ENCODE measurements around the gene FUT4. TPM values are rescaled to one million over a fixed set of nuclear protein-coding genes. Genes with fewer than 3 reads are reported as not detected.

Gene FUT4
- total and polyA plus RNA-seq, 10 of the 15 experiments (the other 5 are each of a cell fraction or from before 2014, with no cell fraction given) = 0.68 to 9.1 (median 2.3) TPM

GRCh38 chr11:94533696-94534630, 9.8 kb upstream of the FUT4 start:
- in situ Hi-C loops (cut with MboI) = no loop called here
- ATAC-seq (peak; percentile 71), DNase-seq (ENCODE audit: low read depth, low spot score) (no peak), FAIRE-seq (no peak)
- H3K27ac ChIP-seq (ENCODE audit: control insufficient read depth, insufficient read depth) = no peak overlapping the region
- POLR2A ChIA-PET = interaction anchor here (1.2 to 1.5 kb wide), 4 partner anchors 10 to 69 kb away, joined by 3 to 5 read pairs (median 4); partner anchors contain the start of gene FUT4
- intact Hi-C loops (cut with micrococcal nuclease; ENCODE audit: unreplicated experiment) = no loop called here
- H3K79me2 ChIP-seq (ENCODE audit: control insufficient read depth, insufficient read depth, low read length) = no peaks in the 10 kb centered on the region
- no peaks in the 10 kb centered on the region for H3K9me3 ChIP-seq (replicated peaks; ENCODE audit: control insufficient read depth, insufficient read depth, low read length)
- no peaks in the 10 kb centered on the region for H3K27me3 ChIP-seq (replicated peaks in 1 of 2; ENCODE audit: control insufficient read depth in 2 of 2, insufficient read depth in 2 of 2, low read length in 1 of 2)
- no peaks in the 10 kb centered on the region for H3K4me1 ChIP-seq (ENCODE audit: control insufficient read depth, insufficient read depth, low read length)
- no peak for TF ChIP-seq NRF1 (conservative IDR thresholded peaks at IDR 0.05; ENCODE audit: low read depth, low read length)
- TF ChIP-seq FOXM1 (IDR thresholded peaks at IDR 0.05; ENCODE audit: low read depth, low read length) = no peak
- no peak for TF ChIP-seq USF2 (IDR thresholded peaks at IDR 0.05; ENCODE audit: borderline replicate concordance, low read depth, low read length)
- no peak for TF ChIP-seq SP1 (IDR thresholded peaks at IDR 0.05; ENCODE audit: low read depth, low read length)
- no peak for TF ChIP-seq SIX5 (IDR thresholded peaks at IDR 0.05; ENCODE audit: low read depth, low read length, severe bottlenecking)
- TF ChIP-seq ATF7 (IDR thresholded peaks at IDR 0.05; ENCODE audit: low read depth) = no peak
- TF ChIP-seq RUNX3 (IDR thresholded peaks at IDR 0.05; ENCODE audit: low read length) = no peak
- no peak for TF ChIP-seq YY1 (IDR thresholded peaks at IDR 0.05; ENCODE audit: low read depth, low read length)
- no peak overlapping the region for H3K4me3 ChIP-seq
- 43% methylated on average over 6 of the region's 6 CpGs for WGBS (ENCODE audit: insufficient coverage, insufficient replicate concordance, low lambda C conversion rate, missing lambda C conversion rate)
- RAD21 ChIA-PET (ENCODE audit: unreplicated experiment) = interaction anchor here (0.9 to 1.0 kb wide), 3 partner anchors 14 to 69 kb away, joined by 3 to 4 read pairs (median 3); no protein-coding TSS in a partner anchor
- H4K20me1 ChIP-seq (ENCODE audit: control insufficient read depth, insufficient read depth) = no peaks in the 10 kb centered on the region
- no peak overlapping the region for H3K4me2 ChIP-seq (ENCODE audit: control insufficient read depth, insufficient read depth)
- BruUV-seq (replicated peaks) = no TSS peak
- no peak overlapping the region for H2AFZ ChIP-seq (ENCODE audit: control insufficient read depth, low read depth, low read length)
- no peaks in the 10 kb centered on the region for H3K36me3 ChIP-seq (ENCODE audit: control insufficient read depth in 2 of 2, insufficient read depth in 2 of 2, low read length in 1 of 2)
- SMC1A ChIA-PET (ENCODE audit: uncharacterized antibody, unreplicated experiment) = interaction anchor here (0.6 to 3.1 kb wide), 11 partner anchors 9 to 69 kb away, joined by 3 to 21 read pairs (median 4); partner anchors contain the start of gene C11orf97
- CTCF ChIA-PET = interaction anchor here (1.3 to 3.0 kb wide), 8 partner anchors 12 to 69 kb away, joined by 3 to 17 read pairs (median 6); no protein-coding TSS in a partner anchor
- no peak overlapping the region for H3K9ac ChIP-seq (ENCODE audit: control insufficient read depth, insufficient read depth, low read length)
